ENCODE data around the gene AFF3. TPM values are rescaled to one million over a fixed set of nuclear protein-coding genes. Genes with fewer than 3 reads are reported as not detected.

Gene AFF3
- total and polyA plus RNA-seq, 12 donors: 1.1 to 7.5 (median 3.9) TPM

- DNase-seq: no peak
- no peaks in the 10 kb centered on the region for H3K36me3 ChIP-seq (replicated peaks in 1 of 2)
- no peak overlapping the region for H3K27ac ChIP-seq
- WGBS, 4 donors: 86 to 90% (median 86%) methylated on average over 4 of the region's 4 CpGs
- H3K4me3 ChIP-seq: no peak overlapping the region
- H3K9me3 ChIP-seq (replicated peaks in 1 of 3): no peaks in the 10 kb centered on the region
- intact Hi-C loops (cut with DNase I): no loop called here
- H3K4me1 ChIP-seq (replicated peaks in 1 of 2): peaks cover 0 to 7% of the 10 kb centered on the region in 2 donors
- no peaks in the 10 kb centered on the region for H3K27me3 ChIP-seq
- TF ChIP-seq POLR2A (IDR thresholded peaks at IDR 0.05): no peak
- TF ChIP-seq CTCF (IDR thresholded peaks at IDR 0.05): no peak
Observed at GRCh38 chr2:99602476-99602875, 539.9 kb downstream of the AFF3 start.

- intact Hi-C loops (cut with DNase I): no loop called here
- 50 to 73% (median 57%) methylated on average over 11 to 20 of the region's 20 CpGs for WGBS, 4 donors
- no peak for TF ChIP-seq POLR2A (IDR thresholded peaks at IDR 0.05)
- no peak for TF ChIP-seq CTCF (IDR thresholded peaks at IDR 0.05)
Observed at GRCh38 chr2:99600981-99601651, 541.3 kb downstream of the AFF3 start.

GRCh38 chr2:99598441-99598840 is 543.9 kb downstream of the AFF3 start:
- Histone ChIP-seq H3K4me1 (replicated peaks in 1 of 2) (peaks cover 0 to 7% of the 10 kb centered on the region in 2 donors), H3K27ac (no peak overlapping the region), H3K9me3 (replicated peaks in 1 of 3) (no peaks in the 10 kb centered on the region), H3K4me3 (no peak overlapping the region), H3K27me3 (no peaks in the 10 kb centered on the region), H3K36me3 (replicated peaks in 1 of 2) (no peaks in the 10 kb centered on the region)
- 91 to 94% (median 92%) methylated on average over 9 of the region's 9 CpGs for WGBS, 4 donors
- intact Hi-C loops (cut with DNase I): no loop called here
- no peak for DNase-seq
- no peak for TF ChIP-seq POLR2A (IDR thresholded peaks at IDR 0.05)
- TF ChIP-seq CTCF (IDR thresholded peaks at IDR 0.05): no peak

More at GRCh38 chr2:99600981-99601651, 541.3 kb downstream of the AFF3 start:
- Histone ChIP-seq H3K27ac (no peak overlapping the region), H3K36me3 (replicated peaks in 1 of 2) (no peaks in the 10 kb centered on the region), H3K9me3 (replicated peaks in 1 of 3) (no peaks in the 10 kb centered on the region), H3K4me1 (replicated peaks in 1 of 2) (peaks cover 0 to 7% of the 10 kb centered on the region in 2 donors), H3K4me3 (no peak overlapping the region), H3K27me3 (no peaks in the 10 kb centered on the region)
- no peak for DNase-seq

GRCh38 chr2:99597616-99598015 is 544.8 kb downstream of the AFF3 start:
- Histone ChIP-seq H3K27me3 (no peaks in the 10 kb centered on the region), H3K27ac (no peak overlapping the region), H3K4me1 (replicated peaks in 1 of 2) (peaks cover 0 to 7% of the 10 kb centered on the region in 2 donors), H3K36me3 (replicated peaks in 1 of 2) (no peaks in the 10 kb centered on the region), H3K4me3 (no peak overlapping the region), H3K9me3 (replicated peaks in 1 of 3) (no peaks in the 10 kb centered on the region)
- TF ChIP-seq POLR2A (IDR thresholded peaks at IDR 0.05) (no peak), CTCF (IDR thresholded peaks at IDR 0.05) (no peak)
- WGBS, 4 donors: 56 to 76% (median 72%) methylated on average over 9 of the region's 9 CpGs
- DNase-seq: peak in 5 of 7 donors; percentile 30 to 52 (median 40)
- intact Hi-C loops (cut with DNase I): no loop called here
